GM20000 (cell line): Measurements from ENCODE around the gene PRKG1.

Experiments used
- DNase-seq: peaks from one replicate; pipeline ENCODE4 v3.0.0; 2012; ENCODE audit warnings: low spot score
- TF ChIP-seq, protein P1 (sequence below): IDR thresholded peaks from 2 replicates; pipeline ENCODE4 v1.5.1; 2012; ENCODE audit warnings: mild to moderate bottlenecking, control low read depth; ENCODE audit errors: extremely low read depth, missing control alignments

Gene PRKG1

GRCh38 chr10:52314822-52315552 lies 1240.7 kb downstream of the PRKG1 start:
- DNase-seq, result no peak
- TF ChIP-seq, protein P1, sequence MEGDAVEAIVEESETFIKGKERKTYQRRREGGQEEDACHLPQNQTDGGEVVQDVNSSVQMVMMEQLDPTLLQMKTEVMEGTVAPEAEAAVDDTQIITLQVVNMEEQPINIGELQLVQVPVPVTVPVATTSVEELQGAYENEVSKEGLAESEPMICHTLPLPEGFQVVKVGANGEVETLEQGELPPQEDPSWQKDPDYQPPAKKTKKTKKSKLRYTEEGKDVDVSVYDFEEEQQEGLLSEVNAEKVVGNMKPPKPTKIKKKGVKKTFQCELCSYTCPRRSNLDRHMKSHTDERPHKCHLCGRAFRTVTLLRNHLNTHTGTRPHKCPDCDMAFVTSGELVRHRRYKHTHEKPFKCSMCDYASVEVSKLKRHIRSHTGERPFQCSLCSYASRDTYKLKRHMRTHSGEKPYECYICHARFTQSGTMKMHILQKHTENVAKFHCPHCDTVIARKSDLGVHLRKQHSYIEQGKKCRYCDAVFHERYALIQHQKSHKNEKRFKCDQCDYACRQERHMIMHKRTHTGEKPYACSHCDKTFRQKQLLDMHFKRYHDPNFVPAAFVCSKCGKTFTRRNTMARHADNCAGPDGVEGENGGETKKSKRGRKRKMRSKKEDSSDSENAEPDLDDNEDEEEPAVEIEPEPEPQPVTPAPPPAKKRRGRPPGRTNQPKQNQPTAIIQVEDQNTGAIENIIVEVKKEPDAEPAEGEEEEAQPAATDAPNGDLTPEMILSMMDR, result no peak

DNA sequence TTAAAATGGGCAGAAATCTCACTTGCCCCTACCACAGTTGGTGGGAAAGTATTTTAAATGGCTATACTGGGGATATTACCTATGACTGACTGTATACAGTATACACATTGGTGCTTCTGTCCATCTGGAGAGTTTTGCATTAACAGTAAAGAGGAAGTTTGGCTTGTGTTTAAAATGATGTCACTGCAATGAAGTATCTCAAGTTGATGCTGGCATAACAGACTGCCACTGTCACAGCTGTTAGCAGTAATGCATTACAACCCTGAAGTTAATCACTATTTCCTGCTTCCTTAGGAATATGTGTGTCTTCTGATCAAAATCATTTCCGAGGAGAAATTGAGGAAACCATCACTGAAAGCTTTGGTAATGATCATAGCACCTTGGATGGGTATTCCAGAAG lies 1241.7 kb downstream of the PRKG1 start:
- TF ChIP-seq, protein P1, result no peak
- DNase-seq, result no peak

DNA sequence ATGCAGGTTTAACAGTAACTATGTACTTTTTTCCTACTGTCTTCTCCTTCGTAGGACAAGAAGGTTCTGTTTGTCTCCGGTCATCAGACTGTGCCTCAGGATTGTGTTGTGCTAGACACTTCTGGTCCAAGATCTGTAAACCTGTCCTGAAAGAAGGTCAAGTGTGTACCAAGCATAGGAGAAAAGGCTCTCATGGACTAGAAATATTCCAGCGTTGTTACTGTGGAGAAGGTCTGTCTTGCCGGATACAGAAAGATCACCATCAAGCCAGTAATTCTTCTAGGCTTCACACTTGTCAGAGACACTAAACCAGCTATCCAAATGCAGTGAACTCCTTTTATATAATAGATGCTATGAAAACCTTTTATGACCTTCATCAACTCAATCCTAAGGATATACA lies 1242.2 kb downstream of the PRKG1 start:
- TF ChIP-seq, protein P1, result no peak
- no peak for DNase-seq

- no peak for DNase-seq
- TF ChIP-seq, protein P1, result no peak
These were observed 1243.9 kb downstream of the PRKG1 start for GRCh38 chr10:52318136-52318701.

GRCh38 chr10:52318822-52319464 lies 1244.7 kb downstream of the PRKG1 start:
- TF ChIP-seq, protein P1, result no peak
- no peak for DNase-seq

DNA sequence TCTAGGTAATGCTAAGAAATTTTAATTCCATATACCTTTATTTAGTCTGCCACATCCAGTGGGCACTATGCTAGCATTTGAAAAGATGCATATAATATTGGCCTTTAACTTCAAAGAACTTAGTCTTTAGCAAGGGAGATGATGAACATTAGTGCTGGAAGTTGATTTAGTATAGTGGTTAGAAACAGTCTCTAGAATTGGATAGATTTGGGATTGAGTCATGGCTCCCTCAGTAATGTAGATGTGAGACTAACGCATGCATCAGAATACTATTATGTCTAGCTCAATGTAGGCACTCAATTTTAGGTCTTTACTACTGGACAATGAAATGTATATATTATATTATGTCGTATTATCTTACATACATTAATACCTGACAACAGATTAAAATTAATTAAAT lies 1245.6 kb downstream of the PRKG1 start:
- TF ChIP-seq, protein P1, result no peak
- no peak for DNase-seq

GRCh38 chr10:52322323-52322722 lies 1248.0 kb downstream of the PRKG1 start:
- DNase-seq, result no peak
- TF ChIP-seq, protein P1, result no peak
